Measurements from ENCODE around the gene CTNNA2. TPM values are rescaled to one million over a fixed set of nuclear protein-coding genes. Genes with fewer than 3 reads are reported as not detected.

The CTNNA2 gene
- total RNA-seq, 1 experiment from 2014 or later, result 5.5 TPM

GRCh38 chr2:79849949-79850348 is 337.1 kb downstream of the CTNNA2 start:
- Histone ChIP-seq H4K20me1 (ENCODE audit: control insufficient read depth, insufficient read depth, insufficient read length) (no peaks in the 10 kb centered on the region), H3K56ac (ENCODE audit: insufficient read length, low read depth, low read length) (no peak overlapping the region), H3K9ac (ENCODE audit: extremely low read depth, insufficient read length, low read length) (no peak overlapping the region), H3K18ac (ENCODE audit: insufficient read length, low read depth, low read length) (no peak overlapping the region), H4K8ac (replicated peaks; ENCODE audit: insufficient read length, low read depth, low read length) (no peak overlapping the region), H2BK20ac (ENCODE audit: low read depth, low read length, poor library complexity, severe bottlenecking) (no peak overlapping the region), H2BK120ac (ENCODE audit: low read depth, low read length, poor library complexity, severe bottlenecking) (no peak overlapping the region), H3K4ac (ENCODE audit: low read depth, low read length) (no peak overlapping the region), H4K91ac (ENCODE audit: insufficient read length, low read depth, low read length) (no peak overlapping the region), H3T11ph (ENCODE audit: low read length) (no peak overlapping the region), H3K79me1 (ENCODE audit: insufficient read depth, low read depth, low read length, poor library complexity, severe bottlenecking) (no peaks in the 10 kb centered on the region), H3K23ac (ENCODE audit: insufficient read length, low read depth, low read length) (no peak overlapping the region), H3K9me3 (ENCODE audit: control insufficient read depth, low read depth, low read length) (no peaks in the 10 kb centered on the region), H2BK12ac (ENCODE audit: insufficient read length, low read depth, low read length) (no peak overlapping the region), H3K14ac (ENCODE audit: insufficient read depth, low read length) (no peak overlapping the region), H2AK5ac (ENCODE audit: insufficient read length, low read length) (no peak overlapping the region), H3K27me3 (ENCODE audit: insufficient read depth, low read length) (no peaks in the 10 kb centered on the region), H3K23me2 (ENCODE audit: insufficient read length, low read depth, low read length, poor library complexity, severe bottlenecking) (no peaks in the 10 kb centered on the region), H4K5ac (ENCODE audit: insufficient read length, low read depth, low read length) (no peak overlapping the region), H2AFZ (ENCODE audit: low read length) (no peak overlapping the region), H3K27ac (ENCODE audit: insufficient read length, low read depth, low read length) (no peak overlapping the region), H3K79me2 (ENCODE audit: insufficient read depth, low read length) (no peaks in the 10 kb centered on the region), H2BK15ac (ENCODE audit: low read depth, low read length) (no peak overlapping the region), H3K4me2 (ENCODE audit: insufficient read depth, insufficient read length, low read length) (no peak overlapping the region), H3K4me1 (ENCODE audit: insufficient read depth, low read length) (peaks cover 7% of the 10 kb centered on the region; the same call in 1 of the 2 replicates), H2BK5ac (ENCODE audit: insufficient read length, low read length) (no peak overlapping the region)
- H3K9me3 Mint-ChIP-seq, result peaks cover 0 to 2% of the 10 kb centered on the region in 2 experiments; a peak in 1 of 5 replicates
- no peaks in the 10 kb centered on the region; a peak in 2 of 7 replicates for H3K36me3 Mint-ChIP-seq (ENCODE audit: insufficient read depth in 1 of 3, low read depth in 3 of 3)
- DNase-seq, result no peak
- H3K4me1 Mint-ChIP-seq, result peaks cover 27 to 32% of the 10 kb centered on the region in 2 experiments
- H3K27ac Mint-ChIP-seq, result peak overlapping the region in 1 of 3 experiments; percentile 75; a peak in 2 of 7 replicates
- no peak for TF ChIP-seq CTCF (conservative IDR thresholded peaks at IDR 0.05)
- WGBS (ENCODE audit: extremely low coverage, insufficient read length, low lambda C conversion rate), result no CpG with 5 or more reads among the region's 1 CpG
- no peak overlapping the region; a peak in 1 of 5 replicates for H3K4me3 Mint-ChIP-seq
- no peaks in the 10 kb centered on the region for H3K27me3 Mint-ChIP-seq (ENCODE audit: low read depth)

Measured in H9 (cell line).